NOMO-1 treated with DMSO at 0.1 percent for 48 hours (cell line): Measurements from ENCODE around the gene COL8A1.

Experiments used
- DNase-seq: peaks from one replicate; lab custom pipeline; 2025; ENCODE audit not compliant: unreplicated experiment; lab: John Stamatoyannopoulos, UW

COL8A1 gene

DNA sequence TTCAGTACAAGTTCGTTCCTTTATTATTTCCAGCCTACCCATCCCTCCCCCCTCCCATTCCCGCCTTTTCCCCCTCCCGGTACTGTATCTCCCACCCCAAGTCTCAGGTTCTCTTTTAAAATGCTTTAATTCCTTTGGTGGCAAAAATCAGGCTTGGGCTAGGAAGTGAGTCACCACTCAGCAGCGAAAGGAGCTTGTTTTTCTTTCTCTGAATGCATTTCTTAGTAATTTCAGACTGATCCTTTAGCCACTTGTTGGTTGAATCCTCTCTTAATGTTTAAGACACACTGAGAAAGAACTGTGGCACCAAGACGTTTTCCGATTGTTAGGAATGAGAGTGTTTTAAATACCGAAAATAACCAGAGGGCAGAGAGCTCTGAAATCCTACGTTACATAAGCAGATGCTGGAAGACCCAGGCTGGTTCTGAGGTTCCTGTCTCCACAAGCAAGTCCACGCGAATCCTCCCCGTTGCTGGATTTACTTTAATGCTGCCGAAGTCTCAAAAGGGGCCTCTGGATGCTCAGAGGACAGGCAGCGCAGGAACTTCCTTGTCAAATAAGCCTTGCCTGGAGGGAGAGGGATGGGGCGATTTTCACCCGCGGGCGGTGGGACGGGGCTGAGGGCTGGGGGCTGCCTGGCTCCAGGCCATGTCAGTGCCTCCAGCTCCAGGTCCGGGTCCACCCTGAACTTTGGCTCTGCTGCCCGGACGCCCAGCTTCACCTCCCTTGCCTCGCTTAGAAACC, 854 bp upstream of the COL8A1 start:
- DNase-seq: no peak

DNA sequence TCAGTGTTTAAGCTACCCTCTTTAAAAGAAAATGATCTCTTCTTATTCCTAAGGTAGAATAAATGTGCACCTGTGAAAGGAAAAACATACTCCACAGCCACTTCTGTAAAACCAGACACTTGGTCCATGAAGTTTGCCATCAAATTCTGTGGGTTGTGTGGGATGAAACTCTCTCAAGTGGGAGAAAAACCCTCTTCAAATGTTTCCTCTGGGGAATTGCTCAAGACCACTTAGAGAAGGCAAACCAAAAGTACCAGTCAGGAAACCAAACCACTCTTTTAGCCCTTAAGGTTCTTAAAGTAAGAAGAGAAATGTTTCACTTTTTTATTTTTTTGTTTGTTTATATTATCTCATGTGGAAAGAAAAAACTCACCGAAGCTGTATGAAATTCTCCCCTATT, 1.2 kb downstream of the COL8A1 start:
- DNase-seq: no peak

DNA sequence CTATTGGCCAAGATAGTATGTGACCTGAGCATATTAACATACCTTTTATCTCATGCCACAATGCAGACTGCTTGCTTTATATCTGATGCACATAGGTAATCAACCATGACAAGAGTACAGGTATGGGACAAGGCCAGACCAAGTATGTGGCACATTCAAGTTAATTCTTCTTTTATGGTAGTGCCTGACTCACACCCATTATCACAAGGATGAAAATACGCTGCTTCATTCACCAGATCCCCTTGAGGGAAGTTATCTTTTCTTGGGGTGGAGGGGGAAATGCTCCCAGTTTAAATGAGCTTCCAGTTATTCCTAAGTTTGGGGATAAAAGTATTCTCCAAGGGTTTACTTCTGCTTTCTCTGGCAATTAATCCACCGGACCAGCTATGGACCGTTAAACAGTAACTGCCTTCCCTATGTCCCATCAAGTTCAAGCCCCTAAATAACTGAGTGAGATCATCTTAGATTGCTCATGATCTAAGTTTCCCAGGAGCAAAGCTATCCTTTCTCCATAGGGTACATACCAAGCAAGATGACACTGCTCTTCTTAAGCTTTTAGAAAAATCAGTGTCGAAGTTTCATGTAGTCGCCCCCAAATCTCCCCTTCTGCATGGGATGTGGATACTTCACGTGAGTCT, 1.9 kb downstream of the COL8A1 start:
- DNase-seq: no peak

DNA sequence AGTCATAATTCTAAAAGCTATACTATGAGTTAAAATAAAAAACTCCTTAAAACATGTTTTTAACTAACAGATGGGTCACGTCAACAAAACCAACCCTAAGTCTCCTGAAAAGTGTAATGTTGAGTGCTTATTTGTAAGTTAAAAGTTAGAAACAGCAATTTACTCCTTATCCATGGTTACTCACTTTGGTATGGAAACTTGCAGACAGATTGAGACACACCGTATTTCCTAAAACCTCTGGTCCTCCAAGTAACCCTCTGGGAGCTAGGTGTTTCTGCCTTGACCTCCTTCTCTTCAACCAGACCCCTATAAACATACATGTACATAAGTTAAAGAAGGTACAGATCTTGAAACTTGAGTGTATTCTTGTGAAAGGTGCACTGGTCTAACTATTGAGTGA, 3.1 kb downstream of the COL8A1 start:
- no peak for DNase-seq

- DNase-seq: no peak
Measured at GRCh38 chr3:99641982-99642381, 3.6 kb downstream of the COL8A1 start.

- no peak for DNase-seq
Measured at GRCh38 chr3:99644017-99644416, 5.6 kb downstream of the COL8A1 start.

DNA sequence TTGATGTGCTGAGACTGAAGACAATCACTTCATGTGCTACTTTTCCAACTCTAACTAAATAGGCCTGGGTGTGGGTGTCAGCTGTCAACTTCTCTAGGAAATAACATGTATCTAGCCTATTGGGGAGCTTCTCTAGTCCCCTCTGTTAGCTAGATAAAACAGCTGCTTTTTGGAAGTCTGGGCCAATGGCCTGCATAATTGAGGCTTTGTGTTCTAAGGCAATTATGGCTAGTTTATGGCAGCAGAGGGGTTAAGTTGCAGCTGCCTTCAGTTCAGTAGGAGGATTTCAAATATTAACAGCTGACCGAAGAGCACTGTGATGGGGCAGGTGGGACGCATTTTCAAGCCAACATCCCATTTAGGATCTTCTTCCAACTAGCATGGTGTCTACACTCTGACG, 6.4 kb downstream of the COL8A1 start:
- no peak for DNase-seq

- DNase-seq: no peak
Measured at GRCh38 chr3:99645277-99646106, 7.1 kb downstream of the COL8A1 start.

- no peak for DNase-seq
Measured at GRCh38 chr3:99646107-99646435, 7.7 kb downstream of the COL8A1 start.

DNA sequence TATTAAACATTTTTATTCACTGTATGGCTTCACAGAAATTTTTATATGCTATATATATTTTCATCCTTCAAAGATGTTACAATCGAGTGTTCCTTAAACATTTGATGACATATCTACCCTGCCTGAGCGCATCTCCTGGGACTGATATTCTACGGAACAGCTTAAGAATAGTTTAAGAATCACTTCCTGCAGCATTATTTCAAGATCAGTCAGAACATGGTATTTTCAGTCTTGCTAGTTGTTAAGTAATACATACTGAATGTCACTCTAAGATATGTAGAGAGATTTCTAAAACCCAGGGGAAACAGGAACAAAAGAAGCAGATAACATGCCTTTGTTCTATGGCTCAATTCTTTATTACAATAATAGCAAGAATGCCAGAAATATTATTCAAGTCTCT, 8.7 kb downstream of the COL8A1 start:
- DNase-seq: no peak

GRCh38 chr3:99648101-99648500, 9.7 kb downstream of the COL8A1 start:
- DNase-seq: no peak

- DNase-seq: no peak
Measured at GRCh38 chr3:99648516-99648915, 10.1 kb downstream of the COL8A1 start.

DNA sequence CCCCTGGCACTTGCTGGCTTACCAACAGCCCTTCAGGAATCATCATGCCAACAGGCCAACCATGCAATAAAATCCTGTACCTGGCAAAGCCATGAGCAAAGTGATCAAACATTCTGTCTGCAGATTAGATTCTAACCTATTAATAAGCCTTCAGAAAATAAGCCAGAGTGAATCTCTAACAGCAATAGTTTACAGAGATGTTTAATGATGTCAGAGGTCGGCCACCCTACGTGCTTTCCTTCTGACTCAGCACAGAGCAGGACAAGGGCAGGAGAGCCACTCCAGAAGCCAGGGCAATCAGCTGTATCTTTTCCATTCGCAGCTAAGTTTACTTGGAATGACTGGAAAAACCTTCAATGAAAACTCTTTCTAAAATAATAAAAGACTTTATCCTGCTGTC, 13.1 kb downstream of the COL8A1 start:
- no peak for DNase-seq

DNA sequence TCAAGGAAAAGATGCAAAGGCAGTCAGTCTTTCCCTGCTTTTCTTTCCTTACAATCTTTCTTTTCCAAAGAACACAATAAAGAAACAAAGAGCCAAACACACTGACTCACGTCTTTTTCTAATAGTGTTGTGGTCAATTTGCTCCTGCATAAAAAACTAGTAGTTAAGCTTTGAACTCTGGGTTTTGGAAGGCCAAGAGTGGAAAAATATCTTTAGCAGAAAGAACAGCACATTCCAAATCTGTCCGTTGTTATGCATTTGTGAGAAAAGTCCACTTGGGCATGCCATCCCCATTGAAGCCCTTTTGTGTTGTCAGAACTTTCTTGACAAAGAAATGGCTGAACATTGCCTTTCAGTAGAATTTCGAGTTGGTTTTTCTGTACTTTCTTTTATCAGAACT, 18.2 kb downstream of the COL8A1 start:
- DNase-seq: no peak

GRCh38 chr3:99658274-99658673, 19.9 kb downstream of the COL8A1 start:
- DNase-seq: no peak

DNA sequence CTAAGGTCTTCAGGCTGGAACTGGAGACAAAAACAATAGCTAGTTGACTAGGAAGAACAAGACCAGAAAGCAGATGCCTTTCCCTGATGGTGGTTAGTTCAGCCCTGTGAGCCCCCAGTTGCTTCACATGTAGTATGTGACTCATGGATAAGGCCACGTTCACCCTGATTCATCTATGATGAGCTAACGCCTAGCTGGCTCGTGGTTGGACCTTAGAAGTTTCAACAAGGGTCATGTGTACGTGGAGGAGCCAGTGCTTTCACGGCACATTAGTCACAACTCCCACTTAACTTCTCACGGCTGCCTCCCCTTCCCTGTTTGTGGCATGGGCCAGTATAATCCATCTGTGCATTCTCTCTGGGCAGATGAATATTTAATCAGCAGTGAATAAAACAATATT, 20.6 kb downstream of the COL8A1 start:
- DNase-seq: no peak

GRCh38 chr3:99659951-99660350, 21.6 kb downstream of the COL8A1 start:
- DNase-seq: no peak

- no peak for DNase-seq
Measured at GRCh38 chr3:99662838-99663570, 24.6 kb downstream of the COL8A1 start.

DNA sequence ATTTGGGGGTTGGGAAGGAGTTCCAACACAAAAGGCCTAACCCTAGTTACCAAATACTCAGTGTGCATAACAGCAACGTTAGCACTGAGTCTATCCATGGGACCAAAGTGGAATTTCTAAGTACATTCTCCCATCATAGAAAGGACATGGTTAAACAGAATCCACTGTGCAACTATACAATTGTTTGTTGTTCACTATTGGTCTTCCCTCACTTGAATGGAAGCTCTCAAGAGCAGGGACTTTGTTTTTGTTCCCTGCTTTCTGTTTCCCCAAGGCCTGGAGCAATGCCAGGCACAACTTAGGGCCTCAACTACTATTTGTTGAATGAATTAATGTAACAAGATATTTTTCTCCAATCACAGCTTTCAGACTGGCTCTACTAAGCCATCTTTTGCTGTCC, 25.6 kb downstream of the COL8A1 start:
- no peak for DNase-seq

GRCh38 chr3:99665017-99665416, 26.6 kb downstream of the COL8A1 start:
- DNase-seq: no peak

- no peak for DNase-seq
Measured at GRCh38 chr3:99666201-99666600, 27.8 kb downstream of the COL8A1 start.

- DNase-seq: no peak
Measured at GRCh38 chr3:99668044-99668443, 29.6 kb downstream of the COL8A1 start.
